HG03457 (cell line): ENCODE measurements around the gene KIF6.

Source experiments
- ATAC-seq: cut with Tn5 transposase; IDR thresholded peaks from one replicate; pipeline ENCODE4 v1.9.1; 2021; ENCODE audit warnings: moderate number of reproducible peaks; ENCODE audit not compliant: unreplicated experiment

The KIF6 gene

DNA sequence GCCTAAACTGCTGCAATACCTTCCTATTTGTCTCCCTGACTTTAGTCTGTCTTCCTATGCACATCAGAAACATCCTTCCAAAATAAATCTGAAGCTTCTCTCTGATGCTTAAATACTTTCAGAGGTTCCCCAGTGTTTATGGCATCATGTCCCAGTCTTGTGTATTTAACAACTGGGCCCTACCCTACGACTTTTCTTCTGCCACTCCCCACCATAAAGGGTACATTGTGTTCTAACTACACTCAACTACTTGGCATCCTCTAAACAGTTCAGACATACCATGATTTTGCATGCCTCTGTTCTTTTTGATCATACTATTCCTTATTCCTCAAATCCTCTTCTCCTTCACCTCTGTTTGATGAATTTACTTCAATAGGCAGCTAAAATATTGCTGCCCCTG, 259.7 kb downstream of the KIF6 start:
- no peak for ATAC-seq

DNA sequence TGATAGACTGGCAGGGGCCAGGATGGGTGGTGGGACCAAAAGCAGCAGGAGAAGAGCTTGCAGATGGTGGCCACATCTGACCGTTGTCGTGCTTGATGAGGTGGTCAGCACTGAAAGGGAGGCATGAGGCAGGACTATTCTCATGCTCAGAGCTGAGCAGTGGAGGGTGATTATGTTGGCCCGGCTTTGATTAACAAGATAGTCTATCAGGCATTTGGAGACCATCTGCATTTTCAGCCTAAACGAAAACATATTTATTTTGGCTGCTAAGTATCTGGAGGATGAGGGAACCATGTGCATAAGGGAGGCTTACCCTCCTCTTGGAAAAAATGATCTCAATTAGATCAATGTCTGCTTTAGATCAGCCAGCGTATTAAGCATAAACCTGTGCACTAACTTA, 261.1 kb downstream of the KIF6 start:
- ATAC-seq: no peak

DNA sequence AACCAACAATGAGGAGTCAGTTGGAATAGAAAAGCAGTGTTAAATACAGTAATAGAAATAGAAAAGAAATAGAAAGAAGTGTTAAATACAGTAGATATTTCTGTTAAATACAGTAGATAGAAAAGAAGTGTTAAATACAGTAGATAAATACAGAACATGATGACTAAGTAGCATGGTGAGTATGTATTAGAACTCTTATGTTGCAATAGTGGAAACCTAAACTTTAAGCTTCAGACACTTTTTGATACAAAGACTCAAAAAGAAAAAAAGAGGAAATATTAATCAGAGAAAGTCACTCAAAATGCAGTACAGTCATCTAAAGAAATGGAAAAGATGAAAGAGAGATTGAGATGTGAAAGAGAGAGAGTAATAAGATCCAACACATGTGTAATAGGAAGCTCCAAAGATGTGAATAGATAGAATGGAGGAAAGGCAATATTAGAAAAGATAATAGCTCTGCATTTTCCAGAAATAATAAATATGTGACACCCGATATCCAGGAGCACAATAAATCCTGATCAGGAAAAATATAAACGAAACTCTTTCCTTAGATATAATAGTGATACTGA, 271.2 kb downstream of the KIF6 start:
- no peak for ATAC-seq

DNA sequence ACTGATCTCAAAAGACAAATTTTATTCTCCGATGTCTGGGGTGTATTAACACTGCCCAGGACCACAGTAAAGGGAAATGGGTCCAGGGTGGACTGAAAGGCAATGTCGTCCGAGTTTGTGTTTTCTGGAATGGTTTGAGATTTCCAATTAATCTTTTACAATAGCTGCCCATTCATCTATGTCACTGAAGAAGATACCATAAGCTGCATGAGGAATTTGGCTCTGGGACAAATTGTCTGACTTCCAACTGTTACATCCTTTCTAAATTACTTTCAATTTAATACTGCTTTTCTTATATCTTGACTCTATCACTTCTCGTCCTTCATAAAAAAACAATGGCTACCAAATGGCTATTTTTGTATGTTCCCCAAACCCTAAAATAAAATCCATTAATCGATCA, 272.0 kb downstream of the KIF6 start:
- ATAC-seq: no peak

DNA sequence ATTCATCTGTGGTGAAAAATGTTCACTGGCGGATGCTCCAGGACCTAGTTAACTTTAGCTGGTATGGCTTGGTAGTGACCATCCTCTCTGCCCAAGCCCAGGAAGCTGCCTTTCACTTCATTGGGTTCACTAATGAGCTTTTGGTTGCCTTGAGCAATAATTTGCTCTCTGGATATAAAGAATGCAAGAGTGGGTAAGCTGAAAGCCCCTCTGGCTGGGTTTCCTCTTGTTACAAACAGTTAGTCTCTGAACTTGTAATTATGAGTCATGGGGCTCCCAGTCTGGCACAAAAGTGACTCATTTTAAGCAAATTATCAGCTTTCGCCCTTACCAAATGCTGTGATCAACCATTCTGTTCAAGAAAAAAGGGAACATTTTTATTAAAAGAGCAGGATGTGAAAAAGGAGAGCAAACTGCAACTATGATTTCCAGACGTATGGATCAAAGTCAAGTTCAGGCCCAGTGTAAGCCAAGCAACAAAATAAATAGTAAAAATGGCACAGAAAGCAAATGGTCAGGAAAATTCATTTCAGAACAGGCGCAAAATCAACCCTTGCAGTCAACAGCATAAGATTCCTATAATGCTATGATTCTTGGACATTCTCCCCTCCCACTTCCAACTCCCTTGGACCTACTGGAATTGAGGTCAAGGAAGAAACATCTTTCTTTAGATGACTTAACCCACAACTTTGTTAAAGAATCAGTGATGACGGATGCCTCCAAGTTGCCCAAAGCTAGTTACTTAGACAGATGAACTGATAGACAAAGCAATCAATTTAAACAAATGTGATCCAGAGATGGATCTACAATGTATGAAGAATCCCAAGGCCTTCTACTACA, 272.7 kb downstream of the KIF6 start:
- no peak for ATAC-seq

DNA sequence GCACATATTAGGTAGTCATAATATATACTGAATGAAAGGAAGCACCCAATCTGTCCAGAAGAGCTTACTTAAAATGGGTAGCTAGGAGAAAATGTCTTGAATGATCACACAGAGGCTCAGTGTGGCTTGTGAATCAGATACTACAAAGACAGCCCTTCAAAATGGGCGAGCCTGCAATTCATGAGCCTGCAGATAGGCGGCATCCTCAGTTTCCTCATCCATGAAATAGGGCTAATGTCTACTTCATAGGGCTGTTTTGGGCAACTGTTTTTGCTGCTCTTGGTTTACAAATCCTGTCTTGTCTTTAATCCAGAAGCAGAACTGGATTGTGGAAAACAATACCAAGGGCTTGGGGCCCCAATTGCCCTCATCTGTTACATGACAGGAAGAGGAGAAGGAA, 273.4 kb downstream of the KIF6 start:
- ATAC-seq: no peak

DNA sequence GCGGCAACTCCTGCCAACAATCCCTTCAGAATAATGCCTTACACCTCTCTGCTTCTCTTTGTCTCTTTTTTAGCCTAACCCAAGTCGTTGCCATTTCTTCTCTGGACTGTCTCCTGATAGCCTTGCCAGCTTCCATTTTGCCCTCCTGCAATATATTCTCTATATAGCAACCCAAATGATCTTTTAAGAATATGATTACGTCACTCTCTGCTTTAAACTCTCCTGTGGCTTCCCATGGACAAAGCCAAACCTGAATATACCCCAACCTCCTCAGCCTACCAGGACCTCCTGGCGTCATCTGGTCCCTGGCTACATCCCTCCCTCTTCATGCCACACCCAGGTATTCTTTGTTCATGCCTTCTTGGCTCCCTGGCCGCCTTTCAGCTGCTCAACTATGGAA, 276.2 kb downstream of the KIF6 start:
- no peak for ATAC-seq

DNA sequence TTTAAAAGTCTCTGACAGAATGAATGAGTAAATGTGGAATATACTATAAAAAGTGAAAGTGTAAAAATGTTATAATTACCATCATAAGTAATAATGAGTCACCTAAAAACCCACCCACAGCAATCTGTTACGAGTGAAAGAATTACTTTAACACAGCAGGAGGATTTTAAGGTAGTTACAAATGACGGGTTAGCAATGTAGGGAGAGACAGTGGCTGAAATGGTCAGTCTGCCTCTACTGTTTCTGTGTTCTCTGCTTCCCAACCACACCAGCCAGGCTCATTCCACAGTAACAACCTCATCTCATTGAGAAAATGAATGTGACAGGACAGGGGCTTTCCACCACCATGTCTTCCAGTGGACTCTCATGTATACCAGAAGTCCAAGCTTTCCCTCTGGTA, 278.3 kb downstream of the KIF6 start:
- no peak for ATAC-seq

DNA sequence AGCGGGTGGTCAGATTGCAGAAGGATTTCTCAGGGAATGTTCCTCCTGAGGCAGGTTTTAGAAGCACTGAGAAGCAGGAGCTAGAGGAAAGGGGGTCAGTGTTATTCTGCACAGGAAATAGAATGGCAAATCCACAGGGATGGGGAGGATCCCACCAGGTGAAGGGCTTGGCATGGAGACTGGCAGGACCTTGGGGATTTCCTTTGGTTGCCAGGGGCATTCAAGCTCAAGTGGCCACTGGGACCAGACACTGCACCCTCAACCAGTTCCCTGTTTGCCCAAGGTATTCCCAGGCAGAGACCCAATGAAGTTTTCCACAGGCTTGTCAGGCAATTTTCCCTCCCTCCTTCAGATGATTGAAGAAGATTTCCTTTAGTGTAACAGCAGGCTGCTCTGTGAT, 279.5 kb downstream of the KIF6 start:
- no peak for ATAC-seq

DNA sequence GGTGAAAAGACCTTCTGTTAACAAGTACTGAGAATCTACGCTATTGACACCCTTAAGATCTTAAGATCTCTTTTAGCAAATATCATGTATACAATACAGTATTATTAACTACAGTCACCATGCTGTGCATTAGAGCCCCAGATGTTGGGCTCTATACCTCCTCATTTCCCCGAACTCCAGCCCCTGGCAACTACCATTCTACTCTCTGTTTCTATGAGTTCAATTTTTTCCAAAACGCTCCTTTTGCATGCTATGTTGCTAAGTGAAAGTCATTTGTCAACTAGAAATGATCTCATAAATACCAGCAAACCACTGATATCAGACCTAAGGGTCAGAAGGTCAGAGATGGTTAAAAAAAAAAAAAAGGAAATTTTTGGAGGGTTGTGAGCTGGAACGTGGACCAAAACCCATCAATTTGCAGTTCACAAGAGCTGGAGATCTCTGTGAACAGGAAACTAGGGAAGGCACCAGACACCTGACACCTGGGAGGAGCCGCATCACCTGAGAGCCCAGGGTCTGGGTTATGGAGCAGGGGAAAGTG, 280.7 kb downstream of the KIF6 start:
- ATAC-seq: no peak

DNA sequence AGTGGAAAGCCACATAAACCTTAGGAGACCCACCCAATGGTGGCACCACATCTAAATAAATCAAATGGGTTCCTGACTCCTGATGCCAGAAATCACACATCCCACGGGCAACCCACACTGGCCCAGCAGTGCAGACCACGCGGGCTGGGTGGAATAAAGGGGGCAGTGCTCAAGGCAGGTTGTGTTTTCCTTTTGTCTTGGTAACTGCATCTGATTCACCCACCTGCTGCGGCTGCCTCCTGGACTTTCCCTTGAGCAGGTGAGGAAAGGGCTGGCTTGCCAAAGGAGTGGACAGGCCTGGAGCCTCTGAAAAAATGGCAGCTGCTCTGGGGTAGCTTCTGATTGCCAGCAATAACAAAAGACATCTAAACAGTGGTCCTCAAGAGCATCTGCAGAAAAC, 283.2 kb downstream of the KIF6 start:
- ATAC-seq: no peak

DNA sequence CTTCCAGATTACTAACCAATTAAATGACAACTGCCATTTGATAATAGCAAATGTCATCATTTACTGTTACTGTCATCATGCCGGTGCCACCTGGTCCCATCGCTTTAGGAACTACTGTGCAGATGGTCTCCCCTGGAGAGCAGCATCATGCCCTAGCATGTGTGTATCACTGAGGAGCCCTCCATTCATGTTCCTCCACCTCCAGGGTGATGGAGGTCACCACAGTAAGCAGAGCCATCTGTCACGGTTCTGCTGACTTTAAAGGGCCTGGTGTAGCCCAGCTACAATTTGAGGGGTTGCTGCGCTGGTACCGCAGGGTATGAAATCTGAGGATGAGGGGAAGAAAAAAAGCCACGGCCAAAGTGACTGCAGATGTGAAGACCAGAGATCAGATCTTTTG, 283.9 kb downstream of the KIF6 start:
- no peak for ATAC-seq

DNA sequence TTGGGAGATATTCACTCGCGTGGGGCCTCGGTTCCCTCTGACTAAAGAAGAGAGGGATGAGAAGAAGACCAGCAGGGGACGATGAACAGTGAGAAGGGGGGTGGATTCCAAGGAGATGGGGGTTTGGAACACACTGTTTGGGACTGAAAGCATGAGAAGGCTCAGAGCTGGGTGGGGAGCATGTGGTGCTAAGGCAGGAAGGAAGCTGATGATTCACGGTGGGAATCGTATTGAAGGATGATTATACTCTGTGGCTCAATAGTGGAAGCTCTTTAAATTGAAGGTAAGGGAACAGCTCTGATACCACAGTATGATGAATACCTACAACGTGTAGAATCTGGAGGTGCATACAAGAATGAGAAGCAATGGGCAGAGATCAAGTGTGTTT, 285.2 kb downstream of the KIF6 start:
- no peak for ATAC-seq

DNA sequence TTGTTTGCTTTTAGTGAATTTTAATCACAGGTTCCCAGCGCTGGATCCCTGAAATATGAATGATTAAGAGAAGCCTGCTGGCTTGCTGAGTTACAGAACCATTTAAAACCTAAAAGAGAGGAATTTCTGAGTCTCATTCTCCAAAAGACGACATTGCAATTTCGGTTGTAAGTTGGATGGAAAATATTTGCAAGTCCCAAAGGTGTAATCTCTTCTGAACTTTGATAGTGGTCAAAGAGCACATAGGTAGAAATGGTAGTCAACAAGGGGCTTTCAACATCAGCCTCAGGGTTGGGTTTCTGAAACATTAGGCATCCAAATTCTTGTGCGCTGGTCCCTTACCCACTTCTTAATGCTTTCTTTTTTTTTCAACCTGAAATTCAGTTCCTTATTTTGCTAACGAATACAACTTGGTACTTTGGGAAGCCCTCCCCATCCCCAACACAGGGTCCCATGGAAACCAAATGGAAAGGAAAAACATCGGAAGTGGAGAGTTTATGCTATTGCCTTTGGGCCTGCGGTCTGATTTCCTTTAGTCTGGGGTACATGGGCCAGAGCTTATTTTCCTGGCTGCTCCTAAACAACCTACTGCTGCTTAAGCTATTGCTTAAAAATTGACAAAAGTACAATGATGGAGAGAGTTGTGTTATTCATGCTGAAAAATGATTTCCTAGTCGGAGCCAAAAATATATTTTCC, 285.7 kb downstream of the KIF6 start:
- ATAC-seq: no peak

DNA sequence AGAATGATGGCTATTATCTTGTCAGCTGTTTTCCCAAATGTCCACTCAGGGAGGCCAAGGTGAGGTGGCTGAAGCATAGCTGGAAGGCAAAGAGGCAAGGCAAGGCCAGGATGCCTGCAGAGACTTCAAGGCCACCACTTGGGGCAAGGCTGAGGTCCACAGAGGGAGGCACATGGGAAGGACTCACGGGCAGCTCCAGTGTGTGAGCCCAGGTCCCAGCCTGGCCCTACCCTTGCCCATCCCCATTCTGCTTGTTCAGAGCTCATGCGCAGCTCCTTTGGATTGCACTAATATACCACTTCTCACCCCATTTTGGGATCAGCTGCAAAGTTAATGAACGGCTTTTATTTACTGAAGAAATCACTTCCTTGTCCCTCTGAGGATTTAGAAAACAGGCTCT, 291.6 kb downstream of the KIF6 start:
- ATAC-seq: no peak

DNA sequence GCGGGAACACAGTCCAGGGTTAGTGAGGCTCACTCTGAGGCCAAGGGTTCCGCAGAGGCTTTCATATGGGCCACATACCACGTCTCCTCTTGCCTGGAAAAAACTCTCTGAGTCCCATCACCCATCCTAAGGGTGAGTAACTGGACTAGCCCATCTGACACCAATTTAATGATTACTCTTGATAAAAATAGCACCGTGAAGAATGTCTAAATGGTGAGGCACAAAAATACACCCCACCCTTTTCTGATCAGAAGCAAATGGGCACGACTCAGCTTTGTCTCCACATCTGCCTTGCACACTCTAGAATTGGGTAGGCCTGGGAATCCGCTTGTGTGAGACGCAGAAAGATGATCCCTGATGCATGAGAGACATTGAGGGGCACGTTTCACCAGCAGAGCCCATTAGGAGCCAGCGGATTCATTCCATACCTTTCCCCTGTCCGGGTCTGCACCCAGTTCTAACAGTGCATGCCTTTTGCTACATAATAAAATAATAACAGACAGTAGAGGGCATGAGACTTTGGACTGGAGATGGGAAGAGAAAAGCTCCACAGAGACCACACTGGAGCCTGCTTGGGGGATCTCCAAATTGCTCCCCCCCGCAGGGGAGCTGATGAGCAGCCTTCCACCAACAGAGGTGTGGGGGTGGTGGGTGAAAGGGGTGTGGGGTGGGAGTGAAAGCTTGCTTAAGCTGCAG, 292.7 kb downstream of the KIF6 start:
- no peak for ATAC-seq

DNA sequence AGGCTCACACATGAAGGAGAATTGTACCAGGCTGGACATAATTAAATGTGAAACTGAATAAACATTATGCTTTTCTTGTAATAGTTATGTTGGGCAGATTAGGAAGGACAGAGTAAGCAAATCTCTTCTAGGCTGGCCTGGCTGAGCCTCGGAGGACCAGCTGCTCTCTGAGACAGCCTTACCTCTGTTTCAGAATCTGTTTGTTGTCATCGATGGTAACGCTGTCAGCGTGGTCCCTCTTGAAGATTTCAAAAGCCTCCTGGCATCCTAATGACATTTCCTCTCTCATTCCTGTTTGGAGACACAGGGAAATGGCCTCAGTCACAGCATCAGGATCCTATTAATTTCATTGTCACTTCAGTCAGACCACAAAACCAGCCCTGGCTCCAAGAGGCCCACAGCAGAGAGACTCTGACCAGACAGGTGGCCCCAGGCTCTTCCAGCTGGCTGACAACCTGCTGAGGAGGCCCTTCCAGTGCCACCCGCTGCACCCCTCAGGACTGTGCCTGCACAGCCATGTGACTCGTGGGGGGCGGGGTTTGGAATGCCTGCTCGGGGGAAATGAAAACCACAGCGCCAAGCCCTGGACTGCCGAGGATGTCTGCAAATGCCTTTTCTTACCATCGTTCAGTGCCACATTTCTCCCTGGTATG, 294.2 kb downstream of the KIF6 start:
- no peak for ATAC-seq

DNA sequence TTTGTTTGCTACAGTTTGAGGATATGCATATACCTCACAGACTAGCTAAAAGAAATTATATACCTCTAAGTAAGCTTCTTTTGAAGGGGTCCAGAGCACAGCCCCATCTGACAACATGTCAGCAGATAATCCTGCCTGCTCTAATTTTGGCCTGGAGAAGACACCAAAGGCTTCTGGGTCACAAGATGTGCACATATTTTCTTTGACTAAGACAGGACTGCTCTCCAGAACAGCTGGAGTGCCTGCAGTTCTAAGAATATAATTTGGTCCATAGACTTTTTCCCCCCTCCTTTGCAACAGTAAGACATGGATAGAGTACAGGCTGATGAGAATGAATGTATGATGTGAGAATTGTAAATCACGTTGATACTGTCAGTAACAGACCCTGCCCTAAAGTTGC, 294.8 kb downstream of the KIF6 start:
- no peak for ATAC-seq

DNA sequence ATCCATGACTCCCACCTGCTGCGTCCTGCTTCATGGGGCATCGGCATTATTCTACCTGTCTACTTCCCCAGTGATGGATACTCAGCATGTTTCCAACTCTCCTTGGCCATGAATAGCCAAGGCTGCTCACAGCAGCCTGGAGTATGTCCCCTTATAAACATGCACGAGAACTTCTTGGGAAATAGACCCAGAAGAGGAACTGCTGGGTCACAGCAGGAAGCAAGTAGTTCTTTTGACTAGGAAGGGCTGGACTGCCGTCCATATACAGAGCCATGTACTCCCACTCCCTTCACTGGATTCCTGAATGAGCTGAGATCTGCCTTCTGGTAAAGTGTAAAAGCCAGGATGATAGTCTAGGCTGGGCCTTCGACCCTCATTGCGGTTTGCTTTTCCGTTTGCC, 296.4 kb downstream of the KIF6 start:
- no peak for ATAC-seq

DNA sequence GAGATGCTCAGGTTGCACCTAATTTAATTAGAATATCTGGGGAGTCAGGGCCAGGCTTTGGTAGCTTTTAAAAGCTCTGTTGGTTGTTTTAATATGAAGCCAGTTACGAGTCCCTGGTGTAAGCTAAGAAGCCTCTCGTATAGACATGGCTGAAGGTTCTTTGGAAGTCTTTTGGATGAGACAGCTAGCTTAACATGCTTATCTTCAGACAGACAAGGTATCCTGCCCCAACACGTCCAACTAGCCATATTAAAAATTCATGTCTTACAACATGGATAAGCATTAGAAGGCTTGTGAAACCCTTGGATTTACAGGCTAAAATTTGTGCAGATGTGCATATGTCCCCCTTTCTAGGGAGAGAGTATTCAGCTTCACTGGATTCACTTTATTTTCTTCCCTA, 297.1 kb downstream of the KIF6 start:
- ATAC-seq: no peak

DNA sequence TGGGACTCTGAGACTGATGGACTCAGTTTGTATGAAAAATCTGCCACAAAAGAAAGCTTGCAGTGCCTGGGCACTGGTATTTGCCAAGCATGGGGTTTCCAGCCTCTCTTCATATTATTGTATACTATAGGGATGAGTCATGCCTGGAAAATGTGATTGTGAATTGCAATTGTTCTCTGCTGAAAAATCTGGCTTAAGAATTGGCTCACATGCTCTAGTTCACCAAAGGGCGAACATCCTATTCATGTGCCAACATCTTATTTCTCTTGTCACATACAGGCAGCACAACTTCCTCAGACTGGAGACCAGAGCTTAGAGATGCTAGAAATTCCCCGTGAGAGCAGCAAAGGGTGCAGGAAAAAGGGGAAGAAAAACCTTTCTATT, 299.1 kb downstream of the KIF6 start:
- ATAC-seq: no peak
